Activated CD4-positive, alpha-beta memory T cell treated with anti-CD3 and anti-CD28 coated beads, Interleukin-2, amount 10 ng/mL, durations not matched to agents 7 days and 5 days (primary cell): ENCODE data around the gene FAM83E. TPM values are rescaled to one million over a fixed set of nuclear protein-coding genes. Genes with fewer than 3 reads are reported as not detected.

ENCODE experiments used
- CTCF ChIA-PET: fragments of 350-600 bp; sonication (Branson Sonifier 250); formaldehyde crosslinking; loops from one replicate; lab custom pipeline; 2021; ENCODE audit warnings: antibody characterized with exemption, inconsistent platforms; lab: Charles Lee
- POLR2A ChIA-PET: fragments of 350-600 bp; sonication (Branson Sonifier 250); formaldehyde crosslinking; loops from one replicate; lab custom pipeline; 2021; ENCODE audit warnings: antibody characterized with exemption; lab: Charles Lee
- DNase-seq: peaks from one replicate; pipeline ENCODE4 v3.0.0-alpha.2; 2020
- H3K27ac Mint-ChIP-seq: one replicate; pipeline ENCODE4 v1.8.0; 2021; ENCODE audit warnings: mild to moderate bottlenecking, mixed read lengths
- H3K27me3 Mint-ChIP-seq: one replicate; pipeline ENCODE4 v1.8.0; 2021; ENCODE audit warnings: mixed read lengths
- H3K36me3 Mint-ChIP-seq: one replicate; pipeline ENCODE4 v1.8.0; 2021; ENCODE audit warnings: low read depth, mixed read lengths
- H3K4me1 Mint-ChIP-seq: one replicate; pipeline ENCODE4 v1.8.0; 2021; ENCODE audit warnings: mixed read lengths
- H3K4me3 Mint-ChIP-seq: one replicate; pipeline ENCODE4 v1.8.0; 2021; ENCODE audit warnings: mild to moderate bottlenecking, mixed read lengths
- H3K9me3 Mint-ChIP-seq: one replicate; pipeline ENCODE4 v1.8.0; 2021; ENCODE audit warnings: mixed read lengths
- total RNA-seq, 2 experiments: library from RNA; stranded (reverse); gene quantifications; one replicate each; pipeline ENCODE4 v1.2.3, GENCODE V29; 2021

The FAM83E gene
- total RNA-seq, 2 experiments from 2014 or later, result 1.3 to 2.6 TPM

DNA sequence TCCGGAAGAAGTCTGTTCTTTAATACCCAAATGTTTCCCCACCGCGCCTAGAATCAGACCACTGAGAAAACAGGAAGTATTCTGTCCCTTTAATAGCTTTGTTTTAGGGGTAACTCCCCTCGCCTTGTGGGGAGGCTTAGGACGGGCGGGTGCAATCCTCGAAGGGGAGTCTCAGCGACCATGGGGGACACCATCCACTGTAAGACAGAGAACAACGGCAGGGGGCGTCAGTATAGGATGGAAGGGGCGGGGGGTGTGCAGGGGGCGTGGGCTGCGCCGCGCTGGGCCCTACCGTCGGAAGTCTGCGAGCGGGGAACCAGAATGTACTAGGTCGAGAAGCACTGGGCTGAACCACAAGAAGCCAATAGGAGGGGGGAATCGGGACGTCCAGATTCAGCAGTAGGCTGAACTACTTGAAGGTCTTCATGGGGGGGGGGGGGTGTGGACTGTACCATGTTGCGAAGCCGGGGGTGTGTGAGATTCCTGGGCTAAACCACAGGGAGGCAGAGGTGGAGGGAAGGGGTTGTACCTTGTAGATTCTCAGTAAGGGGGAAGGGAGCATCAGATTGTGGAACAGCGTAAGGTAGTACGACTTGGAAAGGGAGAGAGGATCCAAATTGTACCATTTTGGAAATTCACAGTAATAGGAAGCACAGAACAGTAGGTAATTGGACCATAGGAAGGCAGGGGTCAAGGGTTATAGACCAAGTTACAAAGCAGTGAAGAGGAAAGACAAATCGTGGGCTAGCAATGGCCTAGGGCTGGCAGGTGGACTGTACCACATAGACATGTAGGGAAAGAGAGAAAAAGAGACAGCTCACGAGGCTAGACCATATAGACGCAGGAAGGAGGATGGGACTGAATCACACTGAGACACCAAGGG is 23.3 kb upstream of the FAM83E start:
- peak overlapping the region; percentile 85 for H3K4me3 Mint-ChIP-seq
- no peaks in the 10 kb centered on the region for H3K36me3 Mint-ChIP-seq
- DNase-seq, result peak; percentile 88
- H3K9me3 Mint-ChIP-seq, result no peaks in the 10 kb centered on the region
- CTCF ChIA-PET, result interaction anchor here (0.6 to 2.1 kb wide), 2 partner anchors 15 to 355 kb away, joined by 3 to 7 read pairs; partner anchors contain the start of gene RUVBL2
- H3K27me3 Mint-ChIP-seq, result no peaks in the 10 kb centered on the region
- peaks cover 44% of the 10 kb centered on the region for H3K4me1 Mint-ChIP-seq
- peak overlapping the region; percentile 92 for H3K27ac Mint-ChIP-seq
- POLR2A ChIA-PET, result interaction anchor here (0.5 to 2.3 kb wide), 5 partner anchors 8 to 173 kb away, joined by 3 to 15 read pairs (median 10); partner anchors contain the start of genes BCAT2, CA11, RPL18 and SPHK2

- peaks cover 46% of the 10 kb centered on the region for H3K4me1 Mint-ChIP-seq
- POLR2A ChIA-PET, result interaction anchor here (1.5 to 2.3 kb wide), 4 partner anchors 9 to 20 kb away, joined by 6 to 15 read pairs (median 12); partner anchors contain the start of genes CA11, RPL18 and SPHK2
- H3K4me3 Mint-ChIP-seq, result peak overlapping the region; percentile 85
- H3K9me3 Mint-ChIP-seq, result no peaks in the 10 kb centered on the region
- CTCF ChIA-PET, result interaction anchor here (0.6 to 2.1 kb wide), 2 partner anchors 14 to 356 kb away, joined by 3 to 7 read pairs; partner anchors contain the start of gene RUVBL2
- peak overlapping the region; percentile 92 for H3K27ac Mint-ChIP-seq
- DNase-seq, result peak; percentile 100
- no peaks in the 10 kb centered on the region for H3K27me3 Mint-ChIP-seq
- no peaks in the 10 kb centered on the region for H3K36me3 Mint-ChIP-seq
These were observed 22.6 kb upstream of the FAM83E start for GRCh38 chr19:48637449-48637947.

DNA sequence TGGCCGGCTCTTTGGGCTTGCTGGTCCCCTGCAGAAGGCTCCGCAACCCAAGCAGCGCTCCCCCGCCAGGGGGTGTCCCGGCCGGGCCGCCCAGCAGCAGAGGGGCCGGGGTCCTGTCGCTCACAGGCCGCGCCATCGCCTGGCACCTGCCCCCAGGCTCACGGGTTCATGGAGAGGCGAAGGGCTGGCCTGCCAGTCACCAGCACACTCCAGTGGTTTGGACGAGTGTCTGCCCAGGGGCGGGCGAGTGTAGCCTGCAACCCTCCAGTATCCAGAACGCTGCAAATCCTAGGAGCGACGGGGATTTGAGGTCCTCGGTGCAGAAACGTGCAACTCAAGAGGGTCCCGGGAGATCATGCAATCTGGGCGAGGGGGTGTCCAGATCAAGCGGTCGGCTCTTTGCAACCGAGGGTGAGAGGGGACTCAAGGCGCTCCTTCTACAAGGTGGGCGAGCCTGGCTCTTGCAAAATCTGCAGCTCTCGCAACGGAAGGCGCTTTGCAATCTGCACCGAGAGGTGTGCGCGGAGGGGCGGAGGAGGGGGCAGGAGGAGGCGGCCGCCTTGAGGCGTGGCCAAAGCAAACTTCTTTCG is 22.1 kb upstream of the FAM83E start, which contains the start of gene DBP:
Gene DBP, minus strand, starts transcription at position 521 of the 590 bp plus-strand sequence. Its CDS starts 385 bp downstream, at position 136.
- DNase-seq, result no peak
- Mint-ChIP-seq H3K27ac (peak within 1 kb of the TSS; percentile 92), H3K4me3 (peak within 1 kb of the TSS; percentile 85), H3K36me3 (no peaks in the 10 kb centered on the region), H3K4me1 (peaks cover 48% of the 10 kb centered on the region), H3K9me3 (no peaks in the 10 kb centered on the region), H3K27me3 (no peaks in the 10 kb centered on the region)
- ChIA-PET CTCF (interaction anchor here (2.1 kb wide), 1 partner anchor 13 kb away, joined by 7 read pairs; no protein-coding TSS in a partner anchor), POLR2A (interaction anchor here (1.5 to 2.3 kb wide), 4 partner anchors 9 to 20 kb away, joined by 6 to 15 read pairs (median 12); partner anchors contain the start of genes CA11, RPL18 and SPHK2)

- Mint-ChIP-seq H3K36me3 (no peaks in the 10 kb centered on the region), H3K9me3 (no peaks in the 10 kb centered on the region), H3K4me3 (peak overlapping the region; percentile 85), H3K27ac (peak overlapping the region; percentile 73), H3K4me1 (peaks cover 48% of the 10 kb centered on the region), H3K27me3 (no peaks in the 10 kb centered on the region)
- DNase-seq, result peak; percentile 40
- POLR2A ChIA-PET, result interaction anchor here (1.5 to 2.3 kb wide), 4 partner anchors 8 to 19 kb away, joined by 6 to 15 read pairs (median 12); partner anchors contain the start of genes CA11, RPL18 and SPHK2
- CTCF ChIA-PET, result interaction anchor here (2.1 kb wide), 1 partner anchor 13 kb away, joined by 7 read pairs; no protein-coding TSS in a partner anchor
These were observed 21.3 kb upstream of the FAM83E start for GRCh38 chr19:48635966-48636858.

DNA sequence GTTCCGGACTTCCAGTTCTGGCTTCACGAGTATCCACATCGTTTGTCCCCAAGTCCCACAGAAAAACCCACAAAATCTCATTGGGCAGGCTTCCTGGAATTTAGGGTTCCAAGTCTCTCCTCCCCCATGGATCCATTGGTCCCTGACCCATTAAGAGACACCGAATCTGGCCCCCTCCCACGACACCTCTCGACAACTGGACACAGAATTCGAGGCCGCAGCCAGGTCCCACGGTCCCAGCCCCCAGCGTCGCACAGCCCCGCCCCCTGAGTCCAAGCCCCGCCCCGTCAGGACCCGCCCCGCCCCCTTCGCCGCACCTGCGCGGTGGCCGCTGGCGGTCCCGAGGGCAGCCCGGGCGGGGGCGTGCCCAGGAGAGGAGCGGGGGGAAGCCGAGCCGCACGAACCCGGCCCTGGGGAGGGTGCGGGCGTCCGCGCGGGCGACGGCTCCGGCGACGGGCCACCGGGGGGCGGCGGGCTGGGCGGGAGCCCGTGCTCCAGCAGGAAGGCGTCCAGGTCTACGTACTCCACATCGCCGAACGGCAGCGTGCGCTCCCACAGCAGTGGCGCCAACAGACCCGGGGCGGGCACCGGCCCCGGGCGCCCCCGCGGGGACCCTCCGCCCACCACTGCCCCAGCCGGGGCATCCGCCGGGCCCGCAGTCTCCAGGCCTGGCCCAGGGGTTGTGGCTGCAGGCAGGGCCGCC is 20.5 kb upstream of the FAM83E start:
- Mint-ChIP-seq H3K4me1 (peaks cover 54% of the 10 kb centered on the region), H3K36me3 (peaks cover under 1% of the 10 kb centered on the region), H3K9me3 (no peaks in the 10 kb centered on the region), H3K27me3 (no peaks in the 10 kb centered on the region), H3K4me3 (peak overlapping the region; percentile 85), H3K27ac (peak overlapping the region; percentile 84)
- ChIA-PET CTCF (no interaction called here), POLR2A (interaction anchor here (3.1 to 4.7 kb wide), 2 partner anchors 12 to 17 kb away, joined by 15 to 47 read pairs; partner anchors contain the start of genes RPL18 and SPHK2)
- DNase-seq, result peak; percentile 79

GRCh38 chr19:48634424-48635262 is 19.8 kb upstream of the FAM83E start:
- peak; percentile 93 for DNase-seq
- peaks cover 53% of the 10 kb centered on the region for H3K4me1 Mint-ChIP-seq
- H3K27ac Mint-ChIP-seq, result peak overlapping the region; percentile 84
- H3K36me3 Mint-ChIP-seq, result peaks cover 4% of the 10 kb centered on the region
- CTCF ChIA-PET, result interaction anchor here (0.6 to 2.0 kb wide), 5 partner anchors 11 to 76 kb away, joined by 3 to 11 read pairs (median 3); partner anchors contain the start of genes CA11, RPL18 and SPHK2
- peak overlapping the region; percentile 70 for H3K4me3 Mint-ChIP-seq
- H3K27me3 Mint-ChIP-seq, result no peaks in the 10 kb centered on the region
- POLR2A ChIA-PET, result interaction anchor here (0.6 to 4.7 kb wide), 5 partner anchors 9 to 17 kb away, joined by 3 to 47 read pairs (median 4); partner anchors contain the start of genes CA11, RPL18 and SPHK2
- H3K9me3 Mint-ChIP-seq, result no peaks in the 10 kb centered on the region

- ChIA-PET POLR2A (interaction anchor here (0.6 to 4.7 kb wide), 5 partner anchors 9 to 16 kb away, joined by 3 to 47 read pairs (median 4); partner anchors contain the start of genes CA11, RPL18 and SPHK2), CTCF (interaction anchor here (0.7 to 2.0 kb wide), 4 partner anchors 10 to 15 kb away, joined by 3 to 11 read pairs (median 6); partner anchors contain the start of genes CA11, RPL18 and SPHK2)
- H3K4me1 Mint-ChIP-seq, result peaks cover 49% of the 10 kb centered on the region
- DNase-seq, result no peak
- H3K27me3 Mint-ChIP-seq, result no peaks in the 10 kb centered on the region
- peak overlapping the region; percentile 84 for H3K27ac Mint-ChIP-seq
- H3K36me3 Mint-ChIP-seq, result peaks cover 4% of the 10 kb centered on the region
- H3K9me3 Mint-ChIP-seq, result no peaks in the 10 kb centered on the region
- peak overlapping the region; percentile 70 for H3K4me3 Mint-ChIP-seq
These were observed 19.1 kb upstream of the FAM83E start for GRCh38 chr19:48634036-48634342.

GRCh38 chr19:48633148-48634035 is 18.5 kb upstream of the FAM83E start:
- Mint-ChIP-seq H3K27ac (peak overlapping the region; percentile 84), H3K4me1 (peaks cover 45% of the 10 kb centered on the region), H3K36me3 (peaks cover 4% of the 10 kb centered on the region), H3K4me3 (no peak overlapping the region), H3K9me3 (no peaks in the 10 kb centered on the region), H3K27me3 (no peaks in the 10 kb centered on the region)
- POLR2A ChIA-PET, result interaction anchor here (0.6 to 4.7 kb wide), 6 partner anchors 8 to 15 kb away, joined by 3 to 47 read pairs (median 4); partner anchors contain the start of genes CA11, RPL18 and SPHK2
- no peak for DNase-seq
- CTCF ChIA-PET, result interaction anchor here (0.7 to 2.0 kb wide), 4 partner anchors 9 to 14 kb away, joined by 3 to 11 read pairs (median 6); partner anchors contain the start of genes CA11, RPL18 and SPHK2

GRCh38 chr19:48632692-48633147 is 17.8 kb upstream of the FAM83E start:
- CTCF ChIA-PET, result interaction anchor here (0.6 to 2.0 kb wide), 2 partner anchors 9 to 146 kb away, joined by 3 to 11 read pairs; no protein-coding TSS in a partner anchor
- Mint-ChIP-seq H3K4me3 (no peak overlapping the region), H3K36me3 (peaks cover 4% of the 10 kb centered on the region), H3K27ac (peak overlapping the region; percentile 35), H3K9me3 (no peaks in the 10 kb centered on the region), H3K27me3 (no peaks in the 10 kb centered on the region), H3K4me1 (peaks cover 39% of the 10 kb centered on the region)
- DNase-seq, result no peak
- POLR2A ChIA-PET, result interaction anchor here (1.1 to 4.7 kb wide), 3 partner anchors 9 to 15 kb away, joined by 5 to 47 read pairs (median 15); partner anchors contain the start of genes RPL18 and SPHK2
